C4-2B (cell line): Measurements from ENCODE around the gene SLCO3A1.

Experiments
- H3K27ac ChIP-seq: fragments of 450-650 bp; 2 replicates; pipeline ENCODE4 v1.5.1; 2017
- CTCF ChIP-seq: fragments of 450-650 bp; conservative IDR thresholded peaks from 2 replicates; pipeline ENCODE4 v1.5.1; 2017; ENCODE audit warnings: mild to moderate bottlenecking
- ZFX ChIP-seq: fragments of 450-650 bp; IDR thresholded peaks from 2 replicates; pipeline ENCODE4 v1.6.1; 2017

The SLCO3A1 gene

GRCh38 chr15:91927585-91927984, 74.1 kb downstream of the SLCO3A1 start:
- no peak overlapping the region for H3K27ac ChIP-seq
- TF ChIP-seq ZFX (no peak), CTCF (no peak)

- no peak overlapping the region for H3K27ac ChIP-seq
- TF ChIP-seq ZFX (no peak), CTCF (no peak)
These were observed 75.2 kb downstream of the SLCO3A1 start for GRCh38 chr15:91928675-91929074.

- no peak overlapping the region for H3K27ac ChIP-seq
- TF ChIP-seq ZFX (no peak), CTCF (no peak)
These were observed 76.0 kb downstream of the SLCO3A1 start for GRCh38 chr15:91929509-91929908.

GRCh38 chr15:91930092-91930491, 76.6 kb downstream of the SLCO3A1 start:
- TF ChIP-seq CTCF (no peak), ZFX (no peak)
- no peak overlapping the region for H3K27ac ChIP-seq

GRCh38 chr15:91936182-91936775, 82.8 kb downstream of the SLCO3A1 start:
- no peak overlapping the region for H3K27ac ChIP-seq
- no peak for TF ChIP-seq CTCF
- no peak for TF ChIP-seq ZFX

- no peak overlapping the region for H3K27ac ChIP-seq
- no peak for TF ChIP-seq ZFX
- TF ChIP-seq CTCF = no peak
These were observed 83.4 kb downstream of the SLCO3A1 start for GRCh38 chr15:91936927-91937326.

- TF ChIP-seq CTCF = no peak
- TF ChIP-seq ZFX = no peak
- no peak overlapping the region for H3K27ac ChIP-seq
These were observed 84.6 kb downstream of the SLCO3A1 start for GRCh38 chr15:91938136-91938535.
